Immature natural killer cell (primary cell): Measurements from ENCODE around the gene DHX38. TPM values are rescaled to one million over a fixed set of nuclear protein-coding genes. Genes with fewer than 3 reads are reported as not detected.
A peak's percentile ranks its signal among the peaks of the same experiment; 100 is the strongest.
"Not testable (repeated sequence)": the region's sequence is repeated elsewhere in the genome, so short reads cannot be mapped to it uniquely, and the experiment has no call there.

ENCODE experiments used
- DNase-seq, 3 donors: peaks; one replicate each; pipeline ENCODE4 v3.0.0; 2022; ENCODE audit warnings: mixed read lengths in 1 of 3
- H3K27ac Mint-ChIP-seq, 6 donors: one replicate each; pipeline ENCODE4 v1.8.0; 2020; ENCODE audit warnings: mixed read lengths in 6 of 6, mild to moderate bottlenecking in 5 of 6, inconsistent platforms in 4 of 6, moderate library complexity in 3 of 6
- H3K27me3 Mint-ChIP-seq, 3 donors: one replicate each; pipeline ENCODE4 v1.8.0; 2020 to 2021; ENCODE audit warnings: low read depth in 3 of 3, mild to moderate bottlenecking in 3 of 3, mixed read lengths in 3 of 3, moderate library complexity in 3 of 3, inconsistent platforms in 1 of 3
- H3K36me3 Mint-ChIP-seq, 3 donors: one replicate each; pipeline ENCODE4 v1.8.0; 2020; ENCODE audit warnings: mixed read lengths in 3 of 3, inconsistent platforms in 2 of 3, mild to moderate bottlenecking in 2 of 3
- H3K4me1 Mint-ChIP-seq, 2 donors: one replicate each; pipeline ENCODE4 v1.8.0; 2020; ENCODE audit warnings: inconsistent platforms in 2 of 2, mild to moderate bottlenecking in 2 of 2, mixed read lengths in 2 of 2, moderate library complexity in 1 of 2
- H3K4me3 Mint-ChIP-seq, 5 donors: one replicate each; pipeline ENCODE4 v1.8.0; 2020; ENCODE audit warnings: mild to moderate bottlenecking in 5 of 5, mixed read lengths in 5 of 5, inconsistent platforms in 3 of 5, moderate library complexity in 3 of 5
- H3K9me3 Mint-ChIP-seq, 6 donors: one replicate each; pipeline ENCODE4 v1.8.0; 2020; ENCODE audit warnings: mild to moderate bottlenecking in 6 of 6, mixed read lengths in 6 of 6, inconsistent platforms in 4 of 6, moderate library complexity in 3 of 6
- polyA plus RNA-seq, 3 donors: library from polyadenylated mRNA; unstranded; fragments of 300-500 nt; fragmentation: Illumina TruSeq; gene quantifications; one replicate each; pipeline ENCODE4 v1.2.3, GENCODE V29; 2021

Gene DHX38
- polyA plus RNA-seq, 3 donors from 2014 or later: 16.9 to 39.9 (median 20.6) TPM

DNA sequence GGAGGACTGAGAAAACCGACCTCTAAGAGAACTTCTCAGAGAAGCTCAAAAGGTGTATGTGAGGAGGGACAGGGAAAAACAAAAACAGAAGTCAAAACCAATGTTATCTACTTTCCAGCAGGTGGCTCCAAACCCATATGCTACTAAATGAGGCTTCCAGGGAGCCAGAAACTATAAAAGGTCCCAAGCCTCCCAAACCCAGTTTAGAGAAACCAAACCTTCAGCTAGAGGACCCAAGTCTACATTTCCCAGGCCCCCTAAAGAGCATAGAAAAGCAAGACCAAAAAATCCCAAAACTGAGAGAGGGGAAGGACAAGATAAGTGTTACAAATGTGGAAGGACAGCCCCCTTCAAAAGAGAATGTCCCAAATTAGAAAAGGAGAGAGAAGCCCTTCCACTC, 26.9 kb upstream of the DHX38 start:
- peak overlapping the region in 1 of 6 donors; percentile 53 for H3K27ac Mint-ChIP-seq
- no peaks in the 10 kb centered on the region for H3K9me3 Mint-ChIP-seq
- no peak overlapping the region for H3K4me3 Mint-ChIP-seq
- H3K36me3 Mint-ChIP-seq: peaks cover 0 to 7% (median 0%) of the 10 kb centered on the region in 3 donors
- peaks cover 0 to 2% (median 1%) of the 10 kb centered on the region in 3 donors for H3K27me3 Mint-ChIP-seq
- H3K4me1 Mint-ChIP-seq: no peaks in the 10 kb centered on the region
- peak in 2 of 3 donors; percentile 5 for DNase-seq

- Mint-ChIP-seq H3K27ac (no peak overlapping the region), H3K4me1 (no peaks in the 10 kb centered on the region), H3K27me3 (peaks cover 0 to 1% (median 0%) of the 10 kb centered on the region in 3 donors), H3K9me3 (no peaks in the 10 kb centered on the region), H3K4me3 (no peak overlapping the region), H3K36me3 (peaks cover 0 to 4% (median 0%) of the 10 kb centered on the region in 3 donors)
- no peak for DNase-seq
Observed at GRCh38 chr16:72068930-72069329, 24.7 kb upstream of the DHX38 start.

GRCh38 chr16:72072514-72073342, 20.9 kb upstream of the DHX38 start:
- Mint-ChIP-seq H3K4me1 (no peaks in the 10 kb centered on the region), H3K27me3 (peaks cover 0 to 1% (median 0%) of the 10 kb centered on the region in 3 donors), H3K9me3 (no peaks in the 10 kb centered on the region), H3K4me3 (no peak overlapping the region), H3K36me3 (peaks cover 0 to 3% (median 0%) of the 10 kb centered on the region in 3 donors), H3K27ac (no peak overlapping the region)
- DNase-seq: no peak

- Mint-ChIP-seq H3K36me3 (peaks cover 0 to 3% (median 0%) of the 10 kb centered on the region in 3 donors), H3K4me1 (no peaks in the 10 kb centered on the region), H3K27me3 (peaks cover 0 to 1% (median 0%) of the 10 kb centered on the region in 3 donors), H3K4me3 (no peak overlapping the region), H3K27ac (peak overlapping the region in 1 of 6 donors; percentile 22), H3K9me3 (no peaks in the 10 kb centered on the region)
- no peak for DNase-seq
Observed at GRCh38 chr16:72073560-72074230, 20.0 kb upstream of the DHX38 start.

DNA sequence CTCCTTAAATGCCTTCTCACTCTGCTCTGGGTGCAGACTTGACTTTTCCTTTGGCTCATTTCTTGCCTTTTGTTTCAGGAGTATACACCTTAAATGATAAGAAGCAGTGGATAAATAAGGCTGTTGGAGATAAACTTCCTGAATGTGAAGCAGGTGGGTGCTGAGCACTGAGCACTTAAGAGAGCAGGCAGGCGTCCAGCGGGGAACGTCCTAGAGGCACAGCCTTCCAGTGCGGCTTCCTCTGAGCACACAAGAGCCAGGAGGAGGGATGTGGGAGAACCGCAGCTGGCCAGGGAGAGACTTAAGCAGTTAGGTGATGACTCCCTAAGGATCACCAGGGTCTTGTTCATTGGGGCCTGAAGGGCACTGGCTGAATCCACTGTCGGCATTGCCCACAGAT, 18.6 kb upstream of the DHX38 start:
- H3K4me3 Mint-ChIP-seq, H3K27me3 Mint-ChIP-seq, H3K36me3 Mint-ChIP-seq, H3K9me3 Mint-ChIP-seq, DNase-seq, H3K27ac Mint-ChIP-seq, H3K4me1 Mint-ChIP-seq: not testable (repeated sequence)

GRCh38 chr16:72076991-72077706, 16.5 kb upstream of the DHX38 start:
- not testable (repeated sequence) for H3K27ac Mint-ChIP-seq, DNase-seq, H3K27me3 Mint-ChIP-seq, H3K36me3 Mint-ChIP-seq, H3K9me3 Mint-ChIP-seq, H3K4me3 Mint-ChIP-seq, H3K4me1 Mint-ChIP-seq

DNA sequence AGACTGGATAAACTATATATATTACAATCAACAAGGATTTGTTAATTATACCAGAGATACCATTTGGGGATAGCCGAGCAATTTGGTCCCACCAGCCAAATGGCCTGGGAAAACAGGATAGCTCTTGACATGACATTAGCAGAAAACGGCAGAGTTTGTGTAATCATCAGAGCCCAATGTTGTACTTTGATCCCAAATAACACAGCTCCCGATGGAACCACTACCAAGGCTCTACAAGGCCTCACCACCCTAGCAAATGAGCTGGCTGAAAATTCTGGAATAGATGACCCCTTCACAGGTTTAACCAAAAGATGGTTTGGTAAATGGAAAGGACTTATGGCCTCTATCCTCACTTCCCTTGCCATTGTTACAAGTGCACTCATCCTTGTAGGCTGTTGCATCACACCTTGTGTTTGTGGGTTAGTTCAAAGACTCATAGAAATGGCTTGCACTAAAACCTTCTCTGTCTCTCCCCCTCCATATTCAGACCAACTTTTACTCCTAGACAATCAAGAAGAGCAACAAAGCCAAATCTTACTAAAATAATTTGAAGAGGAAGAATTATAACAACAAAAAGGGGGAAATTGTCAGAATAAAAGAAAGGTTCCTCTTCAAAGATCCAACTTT, 9.8 kb upstream of the DHX38 start:
- Mint-ChIP-seq H3K4me1 (no peaks in the 10 kb centered on the region), H3K27ac (no peak overlapping the region), H3K9me3 (peaks cover 0 to 2% (median under 1%) of the 10 kb centered on the region in 6 donors), H3K27me3 (no peaks in the 10 kb centered on the region), H3K4me3 (no peak overlapping the region), H3K36me3 (peaks cover 23 to 37% (median 26%) of the 10 kb centered on the region in 3 donors)
- no peak for DNase-seq

DNA sequence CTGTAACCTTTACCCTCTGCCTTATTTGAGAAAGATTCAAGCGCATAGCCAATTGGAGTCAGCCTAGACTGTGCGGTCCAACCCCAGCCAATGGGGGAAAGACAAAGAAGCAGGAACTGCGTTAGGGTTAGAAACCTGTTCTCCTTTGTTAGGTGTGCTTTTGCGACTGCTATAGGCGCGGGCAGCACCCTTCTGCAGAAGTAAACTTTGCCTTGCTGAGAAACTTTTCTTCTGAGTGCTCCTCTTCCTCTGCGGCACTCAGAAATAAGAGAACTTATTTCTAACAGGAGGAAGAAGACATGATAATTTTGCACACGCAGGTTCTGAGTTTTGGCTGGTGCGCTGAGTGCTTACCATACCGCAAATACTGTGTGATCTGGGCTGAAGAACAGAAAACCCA, 9.2 kb upstream of the DHX38 start:
- no peaks in the 10 kb centered on the region for H3K27me3 Mint-ChIP-seq
- H3K9me3 Mint-ChIP-seq: peaks cover 0 to 2% (median under 1%) of the 10 kb centered on the region in 6 donors
- H3K4me3 Mint-ChIP-seq: no peak overlapping the region
- H3K4me1 Mint-ChIP-seq: no peaks in the 10 kb centered on the region
- DNase-seq: no peak
- no peak overlapping the region for H3K27ac Mint-ChIP-seq
- peaks cover 26 to 41% (median 28%) of the 10 kb centered on the region in 3 donors for H3K36me3 Mint-ChIP-seq

- no peak for DNase-seq
- H3K27ac Mint-ChIP-seq: no peak overlapping the region
- peaks cover 0 to 2% (median under 1%) of the 10 kb centered on the region in 6 donors for H3K9me3 Mint-ChIP-seq
- H3K27me3 Mint-ChIP-seq: no peaks in the 10 kb centered on the region
- no peak overlapping the region for H3K4me3 Mint-ChIP-seq
- H3K4me1 Mint-ChIP-seq: no peaks in the 10 kb centered on the region
- H3K36me3 Mint-ChIP-seq: peaks cover 26 to 41% (median 30%) of the 10 kb centered on the region in 3 donors
Observed at GRCh38 chr16:72085002-72085401, 8.6 kb upstream of the DHX38 start.

DNA sequence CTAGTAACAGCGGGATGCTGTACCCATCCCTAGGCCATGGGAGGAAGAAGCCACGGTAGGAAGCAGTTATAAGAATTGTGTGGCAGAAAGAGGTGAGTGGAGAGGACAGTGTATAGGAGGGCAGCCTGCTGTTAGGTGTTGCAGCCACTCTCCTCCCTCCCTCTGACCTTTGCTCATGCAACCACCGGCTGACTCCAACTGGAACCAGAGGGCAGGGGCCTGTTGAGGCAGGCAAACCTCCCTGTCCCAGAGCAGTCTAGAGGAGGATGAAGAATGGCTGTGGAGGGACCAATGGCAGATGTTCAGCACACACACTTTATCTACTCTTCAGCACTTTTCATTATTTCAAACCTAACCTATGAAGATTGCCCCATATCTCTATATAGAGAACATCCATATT, 2.4 kb upstream of the DHX38 start:
- Mint-ChIP-seq H3K9me3 (no peaks in the 10 kb centered on the region), H3K36me3 (peaks cover 4 to 22% (median 14%) of the 10 kb centered on the region in 3 donors), H3K27ac (peak overlapping the region in 3 of 6 donors; percentile 8 to 29 (median 27)), H3K27me3 (peaks cover 0 to 4% (median 2%) of the 10 kb centered on the region in 3 donors), H3K4me1 (peaks cover 47 to 60% of the 10 kb centered on the region in 2 donors), H3K4me3 (peak overlapping the region; percentile 38 to 100 (median 94))
- DNase-seq: no peak

DNA sequence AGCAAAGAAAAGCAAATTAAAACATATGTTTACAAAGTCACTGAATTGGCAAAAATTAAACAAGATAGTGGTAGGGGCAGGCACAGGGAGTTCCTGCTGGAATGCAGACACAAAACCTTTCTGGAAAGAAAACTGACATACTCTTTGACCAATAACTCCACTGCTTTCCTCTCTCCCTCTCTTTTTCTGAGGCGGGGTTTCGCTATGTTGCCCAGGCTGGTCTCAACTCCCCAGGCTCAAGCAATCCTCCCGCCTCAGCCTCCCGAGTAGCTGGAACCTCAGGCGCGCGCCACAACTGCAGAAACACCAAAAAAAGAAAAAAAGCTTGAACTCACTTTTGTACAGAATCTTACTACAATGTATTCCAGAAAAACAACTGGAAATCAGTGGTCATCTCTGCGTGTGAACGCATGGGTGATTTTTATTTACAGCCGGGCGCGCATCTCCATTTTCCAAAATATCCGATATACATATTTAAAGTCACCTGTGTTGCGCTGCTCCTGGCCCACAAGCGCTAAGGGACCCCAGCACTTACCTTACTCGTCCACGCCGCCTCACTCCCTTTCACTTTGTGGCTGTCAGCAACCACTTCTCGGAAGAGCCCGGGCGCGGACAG, 707 bp upstream of the DHX38 start:
- Mint-ChIP-seq H3K4me1 (peaks cover 51 to 73% of the 10 kb centered on the region in 2 donors), H3K27me3 (peaks cover 0 to 4% (median 2%) of the 10 kb centered on the region in 3 donors), H3K27ac (peak overlapping the region; percentile 97 to 100 (median 98)), H3K4me3 (peak overlapping the region; percentile 94 to 100 (median 99)), H3K9me3 (no peaks in the 10 kb centered on the region), H3K36me3 (peaks cover 0 to 27% (median 10%) of the 10 kb centered on the region in 3 donors)
- DNase-seq: peak in 1 of 3 donors; percentile 6

DNA sequence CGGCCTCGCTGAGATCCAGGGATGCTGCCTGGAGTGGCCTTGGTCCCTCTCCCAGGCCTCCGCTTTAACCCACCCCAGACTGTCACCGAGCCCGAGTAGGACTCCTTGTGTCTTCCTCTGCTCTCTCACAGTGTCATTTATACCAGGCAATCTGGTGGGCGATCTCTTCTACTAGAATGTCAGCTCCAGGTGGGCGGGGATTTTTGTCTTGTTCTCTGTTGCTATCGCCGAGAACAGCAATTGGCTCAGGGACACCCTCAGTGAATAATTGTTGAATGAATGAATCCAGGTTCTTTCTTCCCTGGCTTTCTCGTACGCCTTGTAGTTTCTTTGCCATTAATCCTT, 591 bp downstream of the DHX38 start:
- H3K36me3 Mint-ChIP-seq: peaks cover 3 to 28% (median 9%) of the 10 kb centered on the region in 3 donors
- H3K9me3 Mint-ChIP-seq: no peaks in the 10 kb centered on the region
- H3K4me3 Mint-ChIP-seq: peak overlapping the region; percentile 94 to 100 (median 99)
- peak overlapping the region; percentile 97 to 100 (median 98) for H3K27ac Mint-ChIP-seq
- H3K27me3 Mint-ChIP-seq: peaks cover 0 to 4% (median 2%) of the 10 kb centered on the region in 3 donors
- peaks cover 56 to 73% of the 10 kb centered on the region in 2 donors for H3K4me1 Mint-ChIP-seq
- no peak for DNase-seq

- no peak for DNase-seq
- no peak overlapping the region for H3K4me3 Mint-ChIP-seq
- H3K27ac Mint-ChIP-seq: no peak overlapping the region
- H3K9me3 Mint-ChIP-seq: no peaks in the 10 kb centered on the region
- H3K36me3 Mint-ChIP-seq: peaks cover 18 to 62% (median 24%) of the 10 kb centered on the region in 3 donors
- peaks cover 0 to 7% (median 4%) of the 10 kb centered on the region in 3 donors for H3K27me3 Mint-ChIP-seq
- peaks cover 28 to 36% of the 10 kb centered on the region in 2 donors for H3K4me1 Mint-ChIP-seq
Observed at GRCh38 chr16:72098936-72099335, 5.3 kb downstream of the DHX38 start.
